HEK293 (cell line): ENCODE measurements around the gene ZNF19.
A peak's percentile ranks its signal among the peaks of the same experiment; 100 is the strongest.

ENCODE experiments used
- EGR2 ChIP-seq: fragments of 450-650 bp; formaldehyde crosslinking; IDR thresholded peaks from 2 replicates; pipeline ENCODE4 v1.5.1; 2016; ENCODE audit warnings: low read depth, missing biosample characterization, missing genetic modification characterization
- HOXC10 ChIP-seq: sonication (generic); formaldehyde crosslinking; IDR thresholded peaks from 2 replicates; pipeline ENCODE4 v1.8.1; 2023; ENCODE audit warnings: mild to moderate bottlenecking, missing genetic modification reagents
- KLF16 ChIP-seq: fragments of 450-650 bp; formaldehyde crosslinking; IDR thresholded peaks from 2 replicates; pipeline ENCODE4 v1.5.1; 2017; ENCODE audit warnings: missing biosample characterization, missing genetic modification characterization
- KLF17 ChIP-seq: fragments of 450-650 bp; formaldehyde crosslinking; IDR thresholded peaks from 2 replicates; pipeline ENCODE4 v1.5.1; 2016; ENCODE audit warnings: missing biosample characterization, missing genetic modification characterization
- KLF8 ChIP-seq: fragments of 450-650 bp; formaldehyde crosslinking; IDR thresholded peaks from 2 replicates; pipeline ENCODE4 v1.5.1; 2016; ENCODE audit warnings: missing biosample characterization, missing genetic modification characterization
- KLF9 ChIP-seq: fragments of 450-650 bp; formaldehyde crosslinking; IDR thresholded peaks from 2 replicates; pipeline ENCODE4 v1.5.1; 2016; ENCODE audit warnings: missing biosample characterization, missing genetic modification characterization, low read depth
- OSR2 ChIP-seq: fragments of 450-650 bp; formaldehyde crosslinking; IDR thresholded peaks from 2 replicates; pipeline ENCODE4 v1.5.1; 2016; ENCODE audit warnings: missing biosample characterization, missing genetic modification characterization
- PRDM4 ChIP-seq: fragments of 450-650 bp; formaldehyde crosslinking; IDR thresholded peaks from 2 replicates; pipeline ENCODE4 v1.5.1; 2017; ENCODE audit warnings: missing biosample characterization, missing genetic modification characterization
- SETDB1 ChIP-seq: IDR thresholded peaks from one replicate; pipeline ENCODE4 v1.6.1; 2017; ENCODE audit warnings: mild to moderate bottlenecking, low read length, moderate library complexity, mixed read lengths; ENCODE audit not compliant: insufficient read length
- YY1 ChIP-seq: fragments of 450-650 bp; formaldehyde crosslinking; IDR thresholded peaks from 2 replicates; pipeline ENCODE4 v1.5.1; 2018; ENCODE audit warnings: missing biosample characterization, missing genetic modification characterization
- ZBTB10 ChIP-seq: fragments of 450-650 bp; formaldehyde crosslinking; IDR thresholded peaks from 2 replicates; pipeline ENCODE4 v1.5.1; 2016; ENCODE audit warnings: missing biosample characterization, missing genetic modification characterization
- ZBTB48 ChIP-seq: fragments of 450-650 bp; formaldehyde crosslinking; IDR thresholded peaks from 2 replicates; pipeline ENCODE4 v1.5.1; 2016; ENCODE audit warnings: missing biosample characterization, missing genetic modification characterization
- ZBTB49 ChIP-seq: fragments of 450-650 bp; formaldehyde crosslinking; IDR thresholded peaks from 2 replicates; pipeline ENCODE4 v1.5.1; 2016; ENCODE audit warnings: missing biosample characterization, missing genetic modification characterization, low read depth
- ZNF112 ChIP-seq: fragments of 450-650 bp; formaldehyde crosslinking; IDR thresholded peaks from 2 replicates; pipeline ENCODE4 v1.5.0; 2017; ENCODE audit warnings: missing biosample characterization, missing genetic modification characterization
- ZNF174 ChIP-seq: fragments of 450-650 bp; formaldehyde crosslinking; IDR thresholded peaks from 2 replicates; pipeline ENCODE4 v1.5.0; 2017; ENCODE audit warnings: missing biosample characterization, mild to moderate bottlenecking, missing genetic modification characterization
- ZNF184 ChIP-seq: fragments of 450-650 bp; IDR thresholded peaks from 2 replicates; pipeline ENCODE4 v1.5.1; 2018; ENCODE audit warnings: missing biosample characterization, mild to moderate bottlenecking, missing genetic modification characterization
- ZNF366 ChIP-seq: fragments of 450-650 bp; formaldehyde crosslinking; conservative IDR thresholded peaks from 2 replicates; pipeline ENCODE4 v1.5.1; 2016; ENCODE audit warnings: missing biosample characterization, missing genetic modification characterization
- ZNF518A ChIP-seq: fragments of 450-650 bp; formaldehyde crosslinking; conservative IDR thresholded peaks from 2 replicates; pipeline ENCODE4 v1.5.1; 2016; ENCODE audit warnings: low read depth, missing biosample characterization, missing genetic modification characterization
- ZNF530 ChIP-seq: fragments of 450-650 bp; formaldehyde crosslinking; IDR thresholded peaks from 2 replicates; pipeline ENCODE4 v1.5.1; 2016; ENCODE audit warnings: low read depth, missing biosample characterization, missing genetic modification characterization
- ZNF561 ChIP-seq: fragments of 450-650 bp; IDR thresholded peaks from 2 replicates; pipeline ENCODE4 v1.5.1; 2018; ENCODE audit warnings: missing biosample characterization, missing genetic modification characterization, borderline replicate concordance
- ZNF664 ChIP-seq: fragments of 450-650 bp; formaldehyde crosslinking; IDR thresholded peaks from 2 replicates; pipeline ENCODE4 v1.5.1; 2016; ENCODE audit warnings: missing biosample characterization, missing genetic modification characterization
- ZNF830 ChIP-seq: fragments of 450-650 bp; IDR thresholded peaks from 2 replicates; pipeline ENCODE4 v1.5.0; 2018; ENCODE audit warnings: missing biosample characterization, missing genetic modification characterization, low read depth, mild to moderate bottlenecking, moderate library complexity
- ZSCAN4 ChIP-seq: fragments of 450-650 bp; formaldehyde crosslinking; IDR thresholded peaks from 2 replicates; pipeline ENCODE4 v1.5.1; 2017; ENCODE audit warnings: missing biosample characterization, missing genetic modification characterization
- ZXDB ChIP-seq: fragments of 450-650 bp; formaldehyde crosslinking; IDR thresholded peaks from 2 replicates; pipeline ENCODE4 v1.5.1; 2016; ENCODE audit warnings: missing biosample characterization, missing genetic modification characterization

The ZNF19 gene

GRCh38 chr16:71484006-71484893, 4.9 kb downstream of the ZNF19 start (continued):
- TF ChIP-seq PRDM4 (no peak), ZNF518A (tag by site-specific recombination) (peak; percentile 95), KLF8 (peak; percentile 34; the same call in 1 of the 2 replicates), KLF16 (tag by site-specific recombination) (peak; percentile 76), HOXC10 (CRISPR knock-in tag) (no peak), YY1 (tag by site-specific recombination) (0 out of 2 replicates have a peak, but pooled peaks have one; percentile 15), EGR2 (peak; percentile 65), ZNF530 (tag by site-specific recombination) (no peak), KLF9 (tag by site-specific recombination) (peak; percentile 72; the same call in 1 of the 2 replicates), ZNF561 (no peak), ZBTB10 (tag by site-specific recombination) (peak; percentile 61; the same call in 1 of the 2 replicates), OSR2 (tag by site-specific recombination) (no peak), ZNF112 (tag by site-specific recombination) (no peak), ZNF830 (no peak), ZNF366 (tag by site-specific recombination) (peak; percentile 13; the same call in 1 of the 2 replicates), SETDB1 (no peak), KLF17 (no peak), ZNF174 (tag by site-specific recombination) (no peak), ZXDB (tag by site-specific recombination) (peak; percentile 78), ZSCAN4 (no peak), ZBTB49 (tag by site-specific recombination) (no peak), ZNF184 (tag by site-specific recombination) (no peak), ZNF664 (tag by site-specific recombination) (peak; percentile 100), ZBTB48 (tag by site-specific recombination) (peak; percentile 26; the same call in 1 of the 2 replicates)
